Lung (tissue), 12 donors: Measurements from ENCODE around the gene COMT. TPM values are rescaled to one million over a fixed set of nuclear protein-coding genes. Genes with fewer than 3 reads are reported as not detected.

Experiments used
- ATAC-seq: fragments of 200-7000 bp; cut with Tn5 transposase; one replicate; pipeline ENCODE4 v1.9.1; 2020; ENCODE audit warnings: moderate number of reproducible peaks; ENCODE audit not compliant: insufficient read depth, low FRiP score
- DNase-seq, 3 donors: peaks; one replicate each; pipeline ENCODE4 v3.0.0-alpha.2; 2013 to 2017
- H3K27ac ChIP-seq, 2 donors: one replicate each; pipeline ENCODE4 v1.5.1; 2013; ENCODE audit warnings: mild to moderate bottlenecking in 2 of 2, moderate library complexity in 2 of 2, control low read depth in 1 of 2, inconsistent platforms in 1 of 2, low read depth in 1 of 2, low read length in 1 of 2
- H3K27me3 ChIP-seq, 3 donors: one replicate each; pipeline ENCODE4 v1.5.1; 2013; ENCODE audit warnings: low read length in 2 of 3; ENCODE audit not compliant: control insufficient read depth in 3 of 3, insufficient read depth in 3 of 3
- H3K36me3 ChIP-seq, 4 donors: one replicate each; pipeline ENCODE4 v1.5.1; 2013; ENCODE audit warnings: low read length in 4 of 4, mild to moderate bottlenecking in 1 of 4, moderate library complexity in 1 of 4; ENCODE audit not compliant: control insufficient read depth in 4 of 4, insufficient read depth in 4 of 4
- H3K4me1 ChIP-seq, 5 donors: one replicate each; pipeline ENCODE4 v1.5.1; 2013; ENCODE audit warnings: low read length in 5 of 5, mild to moderate bottlenecking in 2 of 5, moderate library complexity in 1 of 5; ENCODE audit not compliant: control insufficient read depth in 5 of 5, insufficient read depth in 5 of 5
- H3K4me3 ChIP-seq: one replicate; pipeline ENCODE4 v1.5.1; 2013; ENCODE audit warnings: mild to moderate bottlenecking, control low read depth, moderate library complexity
- H3K9ac ChIP-seq, 2 donors: one replicate each; pipeline ENCODE4 v1.5.1; 2013; ENCODE audit warnings: low read length in 2 of 2, control low read depth in 1 of 2; ENCODE audit not compliant: insufficient read depth in 1 of 2
- H3K9me3 ChIP-seq, 4 donors: one replicate each; pipeline ENCODE4 v1.5.1; 2013; ENCODE audit warnings: low read length in 3 of 4, mild to moderate bottlenecking in 1 of 4, moderate library complexity in 1 of 4; ENCODE audit not compliant: control insufficient read depth in 4 of 4, insufficient read depth in 3 of 4
- WGBS, 2 donors: extraction: QIAGEN DNeasy Blood & Tissue Kit; methylation state at CpG; one replicate each; pipeline ENCODE4 v1.1.7; 2013; 5-methylcytosine and 5-hydroxymethylcytosine counted together
- polyA plus RNA-seq, 2 donors: library from polyadenylated mRNA; stranded (reverse); fragments of 200-250 nt; gene quantifications; one replicate each; pipeline ENCODE4 v1.2.1, GENCODE V29; 2013
- total RNA-seq, 2 donors: library from RNA; depleted of rRNA in 1 of 2; stranded (reverse); fragments of >200 nt in 1 of 2; gene quantifications; one replicate each; pipeline ENCODE4 v1.2.1, GENCODE V29; 2014 to 2021
- TF ChIP-seq, protein P1 (sequence below): IDR thresholded peaks from 2 replicates; pipeline ENCODE4 v1.5.1; 2012; ENCODE audit warnings: mild to moderate bottlenecking; ENCODE audit errors: control extremely low read depth, extremely low read depth
- donor health status: control.
- donor health status: control.
- donor health status: Bipolar disorder and iron deficiency.
- donor health status: healthy.
- donor health status: DM: yes; HTN: yes; CAD: no.

COMT gene
- total and polyA plus RNA-seq, 4 donors, result 147 to 272 (median 208) TPM

DNA sequence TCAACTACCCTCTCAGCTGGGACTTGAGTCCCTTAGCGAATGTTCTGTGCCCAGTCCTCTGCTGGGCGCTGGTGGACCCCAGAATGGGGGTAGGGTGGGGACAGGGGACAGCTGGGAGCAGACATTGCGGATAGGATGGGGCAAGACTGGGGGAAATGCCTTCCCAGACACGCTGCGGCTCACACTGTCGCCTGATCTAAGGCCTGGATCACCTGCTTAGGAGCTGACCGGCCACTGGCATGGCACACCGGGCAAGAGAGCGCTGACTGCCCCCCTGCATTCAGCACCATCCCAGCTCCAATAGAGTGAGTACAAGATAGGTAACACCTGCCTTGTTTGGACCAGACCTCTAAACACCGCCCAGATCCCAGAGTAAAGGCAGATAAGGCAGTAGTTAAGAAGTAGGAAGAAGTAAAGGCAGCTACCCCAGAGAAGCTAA, 73.6 kb downstream of the COMT start:
- no peaks in the 10 kb centered on the region for H3K9me3 ChIP-seq
- H3K4me1 ChIP-seq, result peaks cover 0 to 12% (median 6%) of the 10 kb centered on the region in 5 donors
- no peak overlapping the region for H3K9ac ChIP-seq
- ATAC-seq, result no peak
- 90 to 94% methylated on average over 10 of the region's 10 CpGs for WGBS, 2 donors
- H3K36me3 ChIP-seq, result no peaks in the 10 kb centered on the region
- no peak overlapping the region for H3K27ac ChIP-seq
- TF ChIP-seq, protein P1, sequence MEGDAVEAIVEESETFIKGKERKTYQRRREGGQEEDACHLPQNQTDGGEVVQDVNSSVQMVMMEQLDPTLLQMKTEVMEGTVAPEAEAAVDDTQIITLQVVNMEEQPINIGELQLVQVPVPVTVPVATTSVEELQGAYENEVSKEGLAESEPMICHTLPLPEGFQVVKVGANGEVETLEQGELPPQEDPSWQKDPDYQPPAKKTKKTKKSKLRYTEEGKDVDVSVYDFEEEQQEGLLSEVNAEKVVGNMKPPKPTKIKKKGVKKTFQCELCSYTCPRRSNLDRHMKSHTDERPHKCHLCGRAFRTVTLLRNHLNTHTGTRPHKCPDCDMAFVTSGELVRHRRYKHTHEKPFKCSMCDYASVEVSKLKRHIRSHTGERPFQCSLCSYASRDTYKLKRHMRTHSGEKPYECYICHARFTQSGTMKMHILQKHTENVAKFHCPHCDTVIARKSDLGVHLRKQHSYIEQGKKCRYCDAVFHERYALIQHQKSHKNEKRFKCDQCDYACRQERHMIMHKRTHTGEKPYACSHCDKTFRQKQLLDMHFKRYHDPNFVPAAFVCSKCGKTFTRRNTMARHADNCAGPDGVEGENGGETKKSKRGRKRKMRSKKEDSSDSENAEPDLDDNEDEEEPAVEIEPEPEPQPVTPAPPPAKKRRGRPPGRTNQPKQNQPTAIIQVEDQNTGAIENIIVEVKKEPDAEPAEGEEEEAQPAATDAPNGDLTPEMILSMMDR, result no peak
- no peak for DNase-seq
- no peak overlapping the region for H3K4me3 ChIP-seq
- peaks cover 0 to 22% (median 13%) of the 10 kb centered on the region in 3 donors for H3K27me3 ChIP-seq

DNA sequence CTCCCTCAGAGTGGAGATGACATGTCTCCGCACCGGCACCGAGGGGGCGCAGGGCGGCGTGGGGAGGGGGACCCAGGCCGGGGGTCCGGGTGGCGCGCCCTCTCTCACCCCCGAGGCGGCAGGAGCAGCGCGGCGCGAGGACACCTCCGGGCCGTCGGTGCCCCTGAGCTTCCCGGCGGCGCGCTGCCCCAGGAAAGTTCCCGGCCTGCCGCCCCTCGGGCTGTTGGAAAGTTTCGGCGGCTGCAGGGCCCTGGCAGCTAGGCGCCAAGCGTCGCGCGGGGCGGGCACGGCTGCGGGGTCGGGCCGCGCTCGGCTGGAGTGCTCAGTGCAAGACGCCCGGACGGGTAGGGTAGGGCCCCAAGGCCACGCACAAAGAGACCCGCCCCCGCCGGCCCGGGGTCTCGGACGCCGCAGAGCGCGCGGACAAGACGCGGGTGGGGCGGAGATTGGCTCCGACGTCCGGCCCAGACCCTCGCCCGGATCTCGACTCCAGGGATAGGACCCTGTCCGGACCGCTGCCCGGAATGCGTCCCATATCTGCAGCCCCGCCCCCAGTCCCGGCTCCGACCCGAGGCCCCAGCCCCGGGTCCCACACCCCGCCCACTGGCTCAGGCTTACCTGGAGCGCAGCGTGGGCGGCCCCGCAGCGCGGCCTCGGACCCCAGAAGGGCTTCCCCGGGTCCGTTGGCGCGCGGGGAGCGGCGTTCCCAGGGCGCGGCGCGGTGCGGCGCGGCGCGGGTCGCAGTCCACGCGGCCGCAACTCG, 74.6 kb downstream of the COMT start:
- H3K36me3 ChIP-seq, result no peaks in the 10 kb centered on the region
- H3K27me3 ChIP-seq, result peaks cover 0 to 22% (median 13%) of the 10 kb centered on the region in 3 donors
- no peak overlapping the region for H3K9ac ChIP-seq
- TF ChIP-seq, protein P1, result no peak
- WGBS, 2 donors, result 1% methylated on average over 60 to 101 of the region's 101 CpGs
- H3K27ac ChIP-seq, result no peak overlapping the region
- ATAC-seq (no peak), DNase-seq (peak in 1 of 3 donors; percentile 9)
- H3K9me3 ChIP-seq, result no peaks in the 10 kb centered on the region
- H3K4me3 ChIP-seq, result peak overlapping the region; percentile 57
- peaks cover 0 to 13% (median 6%) of the 10 kb centered on the region in 5 donors for H3K4me1 ChIP-seq

- DNase-seq (peak; percentile 81 to 90 (median 89)), ATAC-seq (peak; percentile 71)
- H3K36me3 ChIP-seq, result no peaks in the 10 kb centered on the region
- no peak within 1 kb of the TSS for H3K9ac ChIP-seq
- peak within 1 kb of the TSS; percentile 57 for H3K4me3 ChIP-seq
- WGBS, 2 donors, result 1 to 2% methylated on average over 66 to 79 of the region's 79 CpGs
- H3K9me3 ChIP-seq, result no peaks in the 10 kb centered on the region
- TF ChIP-seq, protein P1, result peak; percentile 13
- peak within 1 kb of the TSS in 1 of 2 donors; percentile 34 for H3K27ac ChIP-seq
- peaks cover 0 to 22% (median 13%) of the 10 kb centered on the region in 3 donors for H3K27me3 ChIP-seq
- peaks cover under 1 to 22% (median 11%) of the 10 kb centered on the region in 5 donors for H3K4me1 ChIP-seq
These were observed 75.4 kb downstream of the COMT start, which contains the start of gene ARVCF for GRCh38 chr22:20016734-20017621. Gene ARVCF, minus strand, starts transcription at chr22:20016823. Its CDS starts 26,029 bp downstream, at chr22:19990794.
